Measurements from ENCODE around the gene IFNA4.
A peak's percentile ranks its signal among the peaks of the same experiment; 100 is the strongest.
"Not testable (repeated sequence)": the region's sequence is repeated elsewhere in the genome, so short reads cannot be mapped to it uniquely, and the experiment has no call there.

IFNA4 gene

DNA sequence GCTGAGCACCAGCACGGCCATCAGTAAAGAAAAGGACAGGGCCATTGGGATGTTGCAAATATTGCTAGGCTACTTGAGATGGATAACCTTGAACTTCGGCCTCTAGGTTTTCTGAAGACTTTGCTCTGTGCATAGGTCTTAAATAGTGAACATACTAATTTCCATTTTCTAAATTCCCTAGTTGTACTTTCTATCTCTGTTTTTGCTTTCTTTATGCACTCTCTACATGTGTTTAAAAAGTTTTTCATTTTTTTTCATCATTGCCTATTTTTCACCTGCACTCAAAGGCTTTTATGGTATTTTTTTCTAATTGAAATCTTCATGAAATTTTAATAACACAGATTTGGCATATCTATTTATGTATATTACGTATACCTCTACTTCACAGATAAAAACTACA, at the start of gene IFNA4:
IFNA4 (minus strand) TSS at position 101 of the 400 bp plus-strand sequence; CDS start at position 45, 56 bp downstream.
- DNase-seq: not testable (repeated sequence)

DNA sequence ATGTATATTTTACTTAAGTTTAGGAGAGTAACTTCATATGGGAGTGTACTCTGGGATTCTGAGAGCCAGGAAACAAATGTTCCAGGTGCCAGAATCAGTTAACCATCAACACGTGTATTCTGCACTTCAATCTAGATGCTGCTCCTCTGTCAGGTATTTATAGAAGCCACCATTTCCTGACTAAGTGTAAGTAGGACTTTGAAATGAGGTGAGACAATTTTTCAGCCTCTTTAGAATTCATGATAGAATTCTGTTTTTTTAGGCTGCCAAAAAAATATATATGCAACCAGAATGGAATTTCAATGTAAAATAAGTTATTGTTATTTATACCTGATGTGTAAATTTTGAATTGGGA, 49.0 kb upstream of the IFNA4 start:
- not testable (repeated sequence) for DNase-seq

DNA sequence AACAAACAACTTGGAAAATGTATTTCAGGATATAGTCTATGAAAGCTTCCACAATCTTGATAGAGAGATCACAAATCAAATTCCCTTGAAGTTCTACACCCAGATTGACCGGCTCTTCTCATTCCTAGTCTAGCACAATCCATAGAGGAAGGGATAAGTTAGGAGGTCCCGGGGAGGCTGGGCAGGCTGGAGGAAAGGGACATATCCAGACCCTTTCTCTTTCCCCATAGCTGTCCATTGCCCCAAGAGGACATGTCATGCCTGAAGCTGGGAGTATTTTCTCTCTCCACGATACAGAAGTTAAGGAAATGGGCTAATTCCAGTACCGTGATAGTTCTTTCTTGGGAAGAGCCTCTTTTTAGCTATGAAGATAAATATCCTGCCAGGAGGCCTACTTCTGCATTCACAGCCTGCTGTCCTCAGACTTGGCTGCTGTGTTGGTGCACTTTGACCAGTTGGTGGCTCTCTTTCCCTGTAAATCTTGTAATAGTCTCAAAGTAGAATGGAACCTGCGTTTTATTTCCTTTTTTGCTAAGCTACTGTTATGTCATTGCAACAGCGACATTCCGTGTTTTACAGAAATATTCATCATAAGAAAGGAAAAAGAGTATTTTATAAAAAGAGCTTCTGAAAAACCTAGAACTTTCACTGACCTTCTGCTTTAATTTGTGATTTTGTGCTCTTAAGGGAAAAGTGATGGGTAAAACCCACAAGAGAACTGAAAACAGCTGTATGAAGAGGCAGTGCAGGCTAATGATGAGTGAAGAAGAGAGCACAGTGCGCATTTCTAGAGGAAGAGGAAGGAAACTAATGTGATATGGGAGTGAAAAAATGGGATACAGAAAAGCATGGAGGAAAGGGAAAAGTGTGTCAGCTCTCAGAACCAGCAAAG, 48.3 kb upstream of the IFNA4 start:
- not testable (repeated sequence) for DNase-seq

DNA sequence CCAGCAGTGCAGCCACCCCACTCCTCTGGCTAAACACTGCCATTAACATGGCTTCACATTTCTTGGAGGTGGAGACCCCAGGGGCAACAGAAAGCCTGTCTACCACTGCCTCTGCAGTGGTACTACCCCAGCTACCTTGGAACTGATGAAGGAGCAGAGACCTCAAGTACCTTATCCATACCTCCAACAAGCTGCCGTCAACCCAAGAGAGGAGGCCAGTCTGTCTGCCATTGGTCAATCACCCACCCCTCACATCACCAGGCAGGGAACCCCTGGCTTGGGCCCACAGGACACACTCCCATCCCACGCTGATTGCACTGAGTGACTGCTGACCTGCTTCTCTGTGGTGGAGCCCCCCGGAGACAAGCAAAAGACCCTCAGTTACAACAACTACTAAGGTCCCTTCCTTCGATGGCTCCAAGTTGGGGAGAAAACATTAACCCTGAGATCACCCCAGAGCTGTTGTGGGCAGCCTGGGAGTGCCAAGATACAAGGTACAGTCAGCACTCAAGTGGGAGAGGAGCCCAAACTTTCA, 46.8 kb upstream of the IFNA4 start:
- no peak for DNase-seq

DNA sequence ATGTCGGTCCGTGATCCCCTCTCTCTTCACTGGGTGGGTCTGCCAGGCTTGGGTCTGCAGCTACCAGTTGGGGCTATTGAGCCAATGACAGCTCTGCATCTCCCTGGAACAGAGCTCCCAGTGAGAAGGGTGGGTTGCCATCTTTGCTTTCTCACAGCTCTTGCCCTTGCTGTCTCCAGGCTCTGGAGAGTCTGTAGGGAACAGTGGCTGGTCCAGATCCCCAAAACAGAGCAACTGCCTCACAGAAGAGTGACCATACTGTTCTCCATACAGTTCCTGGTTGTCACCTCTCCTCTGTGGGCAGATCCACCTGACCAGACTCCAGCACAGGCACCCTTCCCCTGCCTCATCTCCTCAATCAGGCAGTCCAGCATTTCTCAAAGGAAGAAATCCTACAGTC, 45.9 kb upstream of the IFNA4 start:
- no peak for DNase-seq

DNA sequence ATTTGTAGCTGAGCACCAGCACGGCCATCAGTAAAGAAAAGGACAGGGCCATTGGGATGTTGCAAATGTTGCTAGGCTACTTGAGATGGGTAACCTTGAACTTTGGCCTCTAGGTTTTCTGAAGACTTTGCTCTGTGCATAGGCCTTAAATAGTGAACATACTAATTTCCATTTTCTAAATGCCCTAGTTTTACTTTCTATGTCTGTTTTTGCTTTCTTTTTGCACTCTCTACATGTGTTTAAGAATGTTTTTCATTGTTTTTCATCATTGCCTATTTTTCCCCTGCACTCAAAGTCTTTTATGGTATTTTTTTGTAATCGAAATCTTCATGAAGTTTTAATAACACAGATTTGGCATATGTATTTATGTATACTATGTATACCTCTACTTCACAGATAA, 40.7 kb upstream of the IFNA4 start, which contains the start of gene IFNA17:
IFNA17 (minus strand) TSS at position 101 of the 400 bp plus-strand sequence; CDS start at position 52, 49 bp downstream.
- DNase-seq: no peak

DNA sequence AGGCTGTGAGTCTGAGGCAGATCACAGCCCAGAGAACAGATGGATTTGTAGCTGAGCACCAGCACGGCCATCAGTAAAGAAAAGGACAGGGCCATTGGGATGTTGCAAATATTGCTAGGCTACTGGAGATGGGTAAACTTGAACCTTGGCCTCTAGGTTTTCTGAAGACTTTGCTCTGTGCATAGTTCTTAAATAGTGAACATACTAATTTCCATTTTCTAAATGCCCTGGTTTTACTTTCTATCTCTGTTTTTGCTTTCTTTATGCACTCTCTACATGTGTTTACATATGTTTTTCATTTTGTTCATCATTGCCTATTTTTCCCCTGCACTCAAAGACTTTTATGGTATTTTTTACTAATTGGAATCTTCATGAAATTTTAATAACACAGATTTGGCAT, 29.8 kb upstream of the IFNA4 start, which contains the start of gene IFNA16:
IFNA16 (minus strand) TSS at position 101 of the 400 bp plus-strand sequence; CDS start at position 95, 6 bp downstream.
- not testable (repeated sequence) for DNase-seq

DNA sequence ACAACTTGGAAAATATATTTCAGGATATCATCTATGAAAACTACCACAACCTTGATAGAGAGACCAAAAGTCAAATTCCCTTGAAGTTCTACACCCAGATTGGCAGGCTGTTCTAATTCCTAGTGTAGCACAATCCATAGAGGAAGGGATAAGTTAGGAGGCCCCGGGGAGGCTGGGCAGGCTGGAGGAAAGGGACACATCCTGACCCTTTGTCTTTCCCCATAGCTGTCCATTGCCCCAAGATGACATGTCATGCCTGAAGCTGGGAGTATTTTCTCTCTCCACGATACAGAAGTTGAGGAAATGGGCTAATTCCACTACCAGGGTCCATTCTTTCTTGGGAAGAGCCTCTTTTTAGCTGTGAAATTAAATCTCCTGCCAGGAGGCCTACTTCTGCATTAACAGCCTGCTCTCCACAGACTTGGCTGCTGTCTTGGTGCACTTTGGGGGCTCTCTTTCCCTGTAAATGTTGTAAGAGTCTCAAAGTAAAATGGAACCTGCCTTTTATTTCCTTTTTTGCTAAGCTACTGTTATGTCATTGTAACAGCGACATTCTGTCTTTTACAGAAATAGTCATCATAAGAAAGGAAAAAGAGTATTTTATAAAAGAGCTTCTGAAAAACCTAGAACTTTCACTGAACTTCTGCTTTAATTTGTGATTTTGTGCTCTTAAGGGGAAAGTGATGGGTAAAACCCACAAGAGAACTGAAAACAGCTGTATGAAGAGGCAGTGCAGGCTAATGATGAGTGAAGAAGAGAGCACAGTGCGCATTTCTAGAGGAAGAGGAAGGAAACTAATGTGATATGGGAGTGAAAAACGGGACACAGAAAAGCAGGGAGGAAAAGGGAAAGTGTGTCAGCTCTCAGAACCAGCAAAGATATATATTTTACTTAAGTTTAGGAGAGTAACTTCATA, 26.3 kb upstream of the IFNA4 start:
- not testable (repeated sequence) for DNase-seq

DNA sequence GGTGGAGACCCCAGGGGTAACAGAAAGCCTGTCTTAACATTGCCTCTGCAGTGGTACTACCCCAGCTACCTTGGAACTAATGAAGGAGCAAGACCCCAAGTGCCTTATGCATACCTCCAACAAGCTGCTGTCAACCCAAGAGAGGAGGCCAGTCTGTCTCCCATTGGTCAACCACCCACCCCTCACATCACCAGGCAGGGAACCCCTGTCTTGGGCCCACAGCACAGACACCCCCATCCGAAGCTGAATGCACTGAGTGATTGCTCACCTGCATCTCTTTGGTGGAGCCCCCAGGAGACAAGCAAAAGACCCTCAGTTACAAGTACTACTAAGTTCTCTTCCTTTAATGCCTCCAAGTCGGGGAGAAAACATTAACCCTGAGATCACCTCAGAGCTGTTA, 24.8 kb upstream of the IFNA4 start:
- not testable (repeated sequence) for DNase-seq

DNA sequence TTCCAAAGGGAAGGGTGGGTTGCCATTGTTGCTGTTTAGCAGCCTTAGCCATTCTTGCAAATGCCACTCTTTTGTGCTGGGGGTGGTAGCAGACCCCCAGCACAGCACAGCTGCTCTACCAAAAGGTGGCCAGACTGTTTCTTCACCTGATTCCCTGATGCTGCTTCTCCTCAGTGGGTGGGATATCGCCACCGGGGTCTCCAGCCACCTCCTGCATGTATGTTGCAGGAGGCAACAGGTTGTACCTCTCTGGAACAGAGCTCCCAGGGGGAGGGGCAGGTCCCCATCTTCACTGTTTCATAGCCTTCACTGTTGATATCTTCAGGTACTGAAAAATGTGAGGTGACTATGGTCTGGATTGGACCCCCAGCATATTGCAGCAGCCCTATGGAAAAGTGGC, 23.4 kb upstream of the IFNA4 start:
- not testable (repeated sequence) for DNase-seq

DNA sequence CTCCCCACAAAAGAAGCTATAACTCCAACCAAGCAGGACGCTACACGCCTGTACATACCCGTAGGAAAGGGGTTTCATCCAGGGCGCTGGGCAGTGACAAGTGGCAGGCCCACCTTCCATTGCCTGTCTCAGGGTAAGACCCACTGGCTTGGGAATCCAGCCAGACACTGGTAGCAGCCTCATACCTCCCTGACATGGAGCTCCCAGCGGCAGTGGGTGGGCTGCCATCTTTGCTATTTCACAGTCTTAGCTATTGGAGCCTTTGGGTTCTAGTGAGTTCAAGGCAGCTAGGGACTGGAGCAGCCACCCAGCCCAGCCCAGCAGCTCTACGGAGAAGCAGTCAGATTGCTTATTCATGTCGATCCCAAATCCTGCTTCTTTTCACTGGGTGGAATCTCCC, 22.9 kb upstream of the IFNA4 start:
- DNase-seq: no peak

DNA sequence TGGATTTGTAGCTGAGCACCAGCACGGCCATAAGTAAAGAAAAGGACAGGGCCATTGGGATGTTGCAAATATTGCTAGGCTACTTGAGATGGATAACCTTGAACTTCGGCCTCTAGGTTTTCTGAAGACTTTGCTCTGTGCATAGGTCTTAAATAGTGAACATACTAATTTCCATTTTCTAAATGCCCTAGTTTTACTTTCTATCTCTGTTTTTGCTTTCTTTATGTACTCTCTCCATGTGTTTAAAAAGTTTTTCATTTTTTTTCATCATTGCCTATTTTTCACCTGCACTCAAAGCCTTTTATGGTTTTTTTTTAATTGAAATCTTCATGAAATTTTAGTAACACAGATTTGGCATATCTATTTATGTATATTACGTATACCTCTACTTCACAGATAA, 19.7 kb upstream of the IFNA4 start, which contains the start of gene IFNA10:
IFNA10 (minus strand) TSS at position 101 of the 400 bp plus-strand sequence; CDS start at position 55, 46 bp downstream.
- not testable (repeated sequence) for DNase-seq

DNA sequence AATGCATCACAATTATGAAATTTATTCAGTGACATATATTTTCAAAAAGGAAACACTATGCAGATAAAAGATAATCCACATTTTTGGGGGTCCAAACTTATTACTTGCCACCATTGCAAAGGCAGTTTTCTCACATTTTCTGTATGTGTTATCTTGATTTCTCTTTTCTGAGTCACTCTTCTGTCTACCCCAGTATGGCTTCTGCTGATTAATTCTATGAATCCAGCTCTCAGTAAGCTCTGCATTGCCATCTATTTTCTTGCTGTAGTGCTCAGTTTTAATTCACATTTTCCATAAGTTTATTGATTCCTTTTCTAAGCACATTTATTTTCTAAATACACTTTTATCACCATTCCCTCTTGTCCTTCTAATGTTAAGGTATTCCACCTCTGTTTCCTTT, 17.8 kb upstream of the IFNA4 start:
- DNase-seq: no peak

DNA sequence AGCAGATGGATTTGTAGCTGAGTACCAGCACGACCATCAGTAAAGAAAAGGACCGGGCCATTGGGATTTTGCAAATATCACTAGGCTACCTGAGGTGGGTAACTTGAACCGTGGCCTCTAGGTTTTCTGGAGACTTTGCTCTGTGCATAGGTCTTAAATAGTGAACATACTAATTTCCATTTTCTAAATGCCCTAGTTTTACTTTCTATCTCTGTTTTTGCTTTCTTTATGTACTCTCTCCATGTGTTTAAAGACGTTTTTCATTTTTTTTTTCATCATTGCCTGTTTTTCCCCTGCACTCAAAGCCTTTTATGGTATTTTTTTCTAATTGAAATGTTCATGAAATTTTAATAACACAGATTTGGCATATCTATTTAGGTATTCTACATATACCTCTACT, 14.7 kb upstream of the IFNA4 start, which contains the start of gene IFNA7:
IFNA7 (minus strand) TSS at position 101 of the 400 bp plus-strand sequence; CDS start at position 61, 40 bp downstream.
- not testable (repeated sequence) for DNase-seq

DNA sequence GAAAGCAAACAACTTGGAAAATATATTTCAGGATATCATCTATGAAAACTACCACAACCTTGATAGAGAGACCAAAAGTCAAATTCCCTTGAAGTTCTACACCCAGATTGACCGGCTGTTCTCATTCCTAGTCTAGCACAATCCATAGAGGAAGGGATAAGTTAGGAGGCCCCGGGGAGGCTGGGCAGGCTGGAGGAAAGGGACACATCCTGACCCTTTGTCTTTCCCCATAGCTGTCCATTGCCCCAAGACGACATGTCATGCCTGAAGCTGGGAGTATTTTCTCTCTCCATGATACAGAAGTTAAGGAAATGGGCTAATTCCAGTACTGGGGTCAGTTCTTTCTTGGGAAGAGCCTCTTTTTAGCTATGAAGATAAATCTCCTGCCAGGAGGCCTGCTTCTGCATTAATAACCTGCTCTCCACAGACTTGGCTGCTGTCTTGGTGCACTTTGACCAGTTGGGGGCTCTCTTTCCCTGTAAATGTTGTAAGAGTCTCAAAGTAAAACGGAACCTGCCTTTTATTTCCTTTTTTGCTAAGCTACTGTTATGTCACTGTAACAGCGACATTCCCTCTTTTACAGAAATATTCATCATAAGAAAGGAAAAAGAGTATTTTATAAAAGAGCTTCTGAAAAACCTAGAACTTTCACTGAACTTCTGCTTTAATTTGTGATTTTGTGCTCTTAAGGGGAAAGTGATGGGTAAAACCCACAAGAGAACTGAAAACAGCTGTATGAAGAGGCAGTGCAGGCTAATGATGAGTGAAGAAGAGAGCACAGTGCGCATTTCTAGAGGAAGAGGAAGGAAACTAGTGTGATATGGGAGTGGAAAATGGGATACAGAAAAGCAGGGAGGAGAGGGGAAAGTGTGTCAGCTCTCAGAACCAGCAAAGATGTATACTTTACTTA, 7.7 kb upstream of the IFNA4 start:
- DNase-seq: peak in 1 of 2 experiments; percentile 13

DNA sequence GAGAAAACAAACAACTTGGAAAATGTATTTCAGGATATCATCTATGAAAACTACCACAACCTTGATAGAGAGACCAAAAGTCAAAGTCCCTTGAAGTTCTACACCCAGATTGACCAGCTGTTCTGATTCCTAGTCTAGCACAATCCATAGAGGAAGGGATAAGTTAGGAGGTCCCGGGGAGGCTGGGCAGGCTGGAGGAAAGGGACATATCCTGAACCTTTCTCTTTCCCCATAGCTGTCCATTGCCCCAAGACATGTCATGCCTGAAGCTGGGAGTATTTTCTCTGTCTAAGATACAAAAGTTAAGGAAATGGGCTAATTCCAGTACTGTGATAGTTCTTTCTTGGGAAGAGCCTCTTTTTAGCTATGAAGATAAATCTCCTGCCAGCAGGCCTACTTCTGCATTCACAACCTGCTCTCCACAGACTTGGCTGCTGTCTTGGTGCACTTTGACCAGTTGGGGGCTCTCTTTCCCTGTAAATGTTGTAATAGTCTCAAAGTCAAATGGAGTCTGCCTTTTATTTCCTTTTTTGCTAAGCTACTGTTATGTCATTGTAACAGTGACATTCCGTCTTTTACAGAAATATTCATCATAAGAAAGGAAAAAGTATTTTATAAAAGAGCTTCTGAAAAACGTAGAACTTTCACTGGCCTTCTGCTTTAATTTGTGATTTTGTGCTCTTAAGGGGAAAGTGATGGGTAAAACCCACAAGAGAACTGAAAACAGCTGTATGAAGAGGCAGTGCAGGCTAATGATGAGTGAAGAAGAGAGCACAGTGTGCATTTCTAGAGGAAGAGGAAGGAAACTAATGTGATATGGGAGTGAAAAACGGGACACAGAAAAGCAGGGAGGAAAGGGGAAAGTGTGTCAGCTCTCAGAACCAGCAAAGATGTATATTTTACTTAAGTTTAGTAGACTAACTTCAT, 4.3 kb downstream of the IFNA4 start:
- DNase-seq: not testable (repeated sequence)

DNA sequence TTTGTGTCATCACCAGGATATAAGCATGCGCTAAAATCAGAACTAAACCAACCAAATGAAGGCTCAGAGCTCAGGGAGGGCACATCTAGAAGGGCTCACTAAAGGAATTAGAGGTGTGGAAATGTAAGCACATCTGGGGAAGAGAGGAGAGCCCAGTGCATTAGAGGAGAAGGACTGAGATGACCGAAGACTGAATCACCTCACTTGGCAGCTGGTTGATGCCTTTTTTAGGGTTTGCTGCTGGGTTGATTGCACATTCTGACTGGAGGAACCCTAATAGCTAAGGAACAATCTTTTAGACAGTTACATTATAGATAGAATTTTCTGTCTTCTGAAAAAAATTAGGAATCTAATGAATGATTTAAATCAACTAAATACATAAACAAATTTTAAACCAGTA, 12.7 kb downstream of the IFNA4 start:
- DNase-seq: no peak

DNA sequence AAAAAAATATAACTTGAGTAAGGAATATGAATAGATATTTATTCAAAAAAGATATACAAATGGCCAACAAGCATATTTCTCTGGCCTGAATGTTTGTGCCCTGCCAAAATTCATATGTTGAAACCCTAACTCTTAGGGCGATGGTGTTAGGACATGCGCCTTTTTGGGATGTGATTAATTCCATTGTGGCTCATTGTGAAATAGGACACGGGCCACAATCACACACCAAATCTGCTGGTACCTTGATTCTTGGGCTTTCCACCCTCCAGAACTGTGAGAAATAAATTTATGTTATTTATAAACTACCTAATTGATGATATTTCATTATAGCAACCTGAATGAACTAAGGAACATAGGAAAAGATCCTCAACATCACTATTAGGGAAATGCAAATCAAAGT, 15.2 kb downstream of the IFNA4 start:
- DNase-seq: no peak

DNA sequence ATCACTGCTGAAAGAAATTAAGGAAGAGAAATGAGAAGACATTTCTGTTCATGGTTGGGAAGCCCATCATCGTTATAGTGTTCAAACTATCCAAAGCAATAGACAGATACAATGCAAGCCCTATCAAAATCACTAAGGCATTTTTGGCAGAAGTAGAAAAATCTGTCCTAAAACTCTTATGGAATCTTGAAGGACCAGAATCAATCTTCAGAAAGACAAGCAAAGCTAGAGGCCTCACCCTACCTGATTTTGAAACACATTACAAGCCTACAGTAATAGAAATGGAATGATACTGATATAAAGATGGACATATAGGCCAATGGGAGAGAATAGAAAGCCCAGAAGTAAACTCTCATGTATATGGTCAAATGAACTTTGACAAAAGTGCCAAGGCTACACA, 16.0 kb downstream of the IFNA4 start:
- DNase-seq: no peak

DNA sequence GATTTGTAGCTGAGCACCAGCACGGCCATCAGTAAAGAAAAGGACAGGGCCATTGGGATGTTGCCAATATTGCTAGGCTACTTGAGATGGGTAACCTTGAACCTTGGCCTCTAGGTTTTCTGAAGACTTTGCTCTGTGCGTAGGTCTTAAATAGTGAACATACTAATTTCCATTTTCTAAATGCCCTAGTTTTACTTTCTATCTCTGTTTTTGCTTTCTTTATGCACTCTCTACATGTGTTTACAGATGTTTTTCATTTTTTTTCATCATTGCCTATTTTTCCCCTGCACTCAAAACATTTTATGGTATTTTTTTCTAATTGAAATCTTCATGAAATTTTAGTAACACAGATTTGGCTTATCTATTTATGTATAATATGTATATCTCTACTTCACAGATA, 20.8 kb downstream of the IFNA4 start, which contains the start of gene IFNA21:
IFNA21 (minus strand) TSS at position 101 of the 400 bp plus-strand sequence; CDS start at position 53, 48 bp downstream.
- not testable (repeated sequence) for DNase-seq
